ENCODE measurements around the gene KLHL26.

DNA sequence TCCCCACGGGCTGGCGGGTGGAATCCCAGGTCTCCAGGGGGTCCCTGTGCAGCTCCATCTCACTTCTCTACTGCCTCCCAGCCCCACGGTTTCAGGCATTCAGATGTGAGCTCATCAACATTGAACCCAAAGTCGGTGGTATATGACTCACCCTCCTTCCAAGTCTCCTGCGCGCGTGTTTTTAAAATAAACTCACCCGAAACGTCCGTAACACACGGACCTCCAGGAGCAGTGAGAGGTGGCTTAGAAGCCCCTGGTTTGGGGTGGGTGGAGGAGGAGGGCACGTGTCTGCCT is 32.6 kb downstream of the KLHL26 start:
- TF ChIP-seq POLR2A (IDR thresholded peaks at IDR 0.05; ENCODE audit: low read length): no peak
- TF ChIP-seq GATA1 (IDR thresholded peaks at IDR 0.05; ENCODE audit: low read depth, low read length): no peak

All from erythroblast (primary cell).